ENCODE results near the gene HARS1.
"Not testable (repeated sequence)": the region's sequence is repeated elsewhere in the genome, so short reads cannot be mapped to it uniquely, and the experiment has no call there.

HARS1 gene

DNA sequence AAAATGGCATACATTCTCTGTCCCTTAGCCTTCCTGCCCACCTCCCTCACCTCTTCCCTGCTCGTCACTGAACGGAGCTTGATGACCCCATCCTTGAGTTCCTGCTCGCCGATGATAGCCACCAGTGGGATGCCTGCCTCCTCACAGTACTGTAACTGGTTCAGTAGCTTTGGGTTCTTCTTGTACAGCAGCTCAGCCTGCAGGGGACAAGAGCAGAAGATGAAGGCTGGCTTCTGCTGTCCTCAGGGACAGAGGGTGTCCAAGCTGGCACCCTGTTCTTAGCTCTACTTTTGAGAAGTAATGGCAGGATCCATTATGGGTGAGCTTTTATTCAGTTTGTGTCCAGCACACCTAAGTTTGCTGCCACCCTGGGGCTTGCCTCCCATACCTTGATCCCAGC is 16.5 kb downstream of the HARS1 start:
- DNase-seq (ENCODE audit: low spot score): no peak

DNA sequence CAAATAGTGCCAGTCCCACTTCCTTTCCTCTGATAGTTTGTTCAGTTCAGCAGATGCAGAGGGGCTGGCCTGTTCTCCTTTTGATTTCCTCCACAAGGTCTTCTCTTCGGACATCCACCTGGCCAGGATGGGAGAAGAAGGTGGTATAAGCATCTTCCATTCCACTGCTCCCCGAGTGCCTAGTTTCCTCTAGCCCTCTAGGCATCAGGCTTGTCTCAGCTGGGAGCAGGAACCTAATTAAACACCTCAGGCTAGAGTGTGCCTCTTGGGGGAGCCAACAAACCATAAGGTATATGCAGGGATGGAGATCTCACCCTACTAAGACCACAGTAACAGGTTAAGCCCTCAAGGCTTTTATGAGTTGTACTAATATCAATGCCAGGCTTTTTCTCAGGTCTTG is 17.0 kb downstream of the HARS1 start:
- DNase-seq (ENCODE audit: low spot score): peak; percentile 15

DNA sequence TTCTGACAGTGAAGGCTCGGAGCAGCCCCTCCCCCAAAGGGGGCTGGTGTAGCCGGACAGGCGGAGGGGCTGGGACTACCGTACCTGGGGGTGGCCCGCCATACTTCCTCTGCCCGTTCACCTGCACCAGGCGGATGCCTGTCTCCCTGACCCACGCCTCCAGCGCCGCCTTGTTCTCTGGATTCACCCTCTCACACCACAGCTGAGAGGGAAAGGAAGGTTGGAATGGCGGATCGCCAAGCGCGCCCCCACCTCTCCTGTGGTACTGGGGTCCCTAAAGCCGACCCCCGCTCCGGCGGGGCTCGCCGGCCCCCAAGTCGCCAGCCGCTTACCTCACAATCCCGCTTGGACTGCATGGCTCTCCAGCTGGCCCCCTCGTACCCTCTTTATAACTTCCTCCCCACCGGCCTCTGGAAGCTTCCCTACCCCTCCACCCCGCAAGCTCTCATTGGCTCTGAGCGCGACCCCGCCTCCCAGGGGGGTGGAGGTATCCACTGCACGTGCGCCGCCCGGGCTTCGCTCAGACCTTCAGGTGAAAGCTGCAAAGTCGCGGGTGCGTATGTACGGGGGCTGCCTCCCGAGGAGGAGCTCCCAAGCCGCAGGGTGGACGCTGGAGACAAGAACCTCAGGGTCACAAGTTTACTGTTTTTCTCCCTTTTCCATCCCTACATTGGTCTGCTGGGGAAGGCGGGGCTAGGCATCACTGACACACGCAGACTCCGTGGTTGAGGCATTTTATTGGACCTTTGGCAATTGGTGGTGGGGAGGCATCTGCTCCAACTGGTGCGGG is 17.8 kb downstream of the HARS1 start, which contains the start of gene DND1:
Gene DND1, minus strand, starts transcription at position 390 of the 790 bp plus-strand sequence. Its CDS starts 34 bp downstream, at position 356.
- no peak for DNase-seq (ENCODE audit: low spot score)

GRCh38 chr5:140672455-140673186 is 18.5 kb downstream of the HARS1 start:
- DNase-seq (ENCODE audit: low spot score): no peak

DNA sequence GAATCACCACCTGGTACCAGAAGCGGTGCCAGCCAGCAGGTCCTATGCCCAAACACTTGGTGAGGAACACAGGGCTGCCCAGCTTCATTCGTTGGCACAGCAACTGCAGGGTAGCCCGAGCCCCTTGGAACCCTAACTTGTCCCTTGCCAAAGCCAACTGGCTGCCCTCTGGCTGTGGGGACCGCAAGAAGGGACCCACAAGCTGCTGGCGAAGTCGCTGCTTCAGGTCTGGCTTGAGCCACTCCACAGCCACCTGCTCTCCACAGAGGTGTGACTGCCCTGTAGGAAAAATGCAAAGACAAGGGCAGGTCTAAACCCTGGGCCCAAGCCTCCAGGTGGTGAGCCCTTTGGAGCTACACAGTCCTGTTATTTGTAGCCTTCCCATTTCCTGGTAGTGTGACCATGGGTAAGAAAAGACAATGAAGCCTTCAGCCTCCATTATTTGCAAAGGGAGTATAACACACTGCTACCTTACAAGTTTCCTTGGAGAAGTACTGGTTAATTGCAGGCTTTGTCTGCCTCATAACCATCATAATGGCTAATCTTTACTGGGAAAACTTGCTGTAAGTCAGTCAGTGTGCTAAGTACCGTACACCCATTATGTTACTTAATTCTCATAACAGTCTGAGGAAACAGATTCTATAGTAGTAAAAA is 19.6 kb downstream of the HARS1 start:
- no peak for DNase-seq (ENCODE audit: low spot score)

- DNase-seq (ENCODE audit: low spot score): not testable (repeated sequence)
These were observed 20.1 kb downstream of the HARS1 start for GRCh38 chr5:140671035-140671434.

DNA sequence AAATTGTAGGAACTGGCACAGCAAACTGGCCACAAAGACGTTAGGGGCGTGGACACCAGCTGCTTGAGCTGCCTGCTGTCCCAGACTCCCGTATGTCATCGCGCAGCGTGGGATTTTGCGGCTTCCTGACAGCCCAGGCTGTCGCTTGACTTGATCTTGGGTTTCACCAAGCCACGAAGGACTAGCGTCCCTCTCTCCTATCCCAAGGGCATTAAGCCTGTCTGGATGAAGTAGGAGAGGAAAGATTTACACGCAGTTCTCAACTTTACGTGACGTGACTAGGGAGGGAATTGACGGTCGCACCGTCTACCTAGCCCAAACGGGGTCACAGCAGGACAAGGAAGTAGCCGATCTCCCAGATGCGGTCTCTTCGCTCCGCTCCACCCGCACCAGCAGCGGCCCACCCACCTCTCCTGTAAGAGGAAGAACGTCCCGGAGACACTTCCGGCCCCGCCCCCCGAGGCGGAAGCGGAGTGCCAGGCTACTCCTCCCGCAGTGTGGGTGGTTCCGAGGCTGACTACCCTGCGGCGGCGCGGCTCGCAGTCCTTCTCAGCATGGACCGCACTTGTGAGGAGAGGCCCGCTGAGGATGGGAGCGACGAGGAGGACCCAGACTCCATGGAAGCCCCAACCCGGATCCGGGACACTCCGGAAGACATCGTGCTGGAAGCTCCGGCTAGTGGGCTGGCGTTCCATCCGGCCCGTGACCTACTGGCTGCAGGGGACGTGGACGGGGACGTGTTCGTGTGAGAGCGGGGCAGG is 26.6 kb downstream of the HARS1 start, which contains the start of gene WDR55:
Gene WDR55, plus strand, starts transcription at position 546 of the 761 bp plus-strand sequence. Its CDS starts 9 bp downstream, at position 555.
- peak; percentile 96 for DNase-seq (ENCODE audit: low spot score)

- DNase-seq (ENCODE audit: low spot score): no peak
These were observed 27.2 kb downstream of the HARS1 start for GRCh38 chr5:140664030-140664358.

DNA sequence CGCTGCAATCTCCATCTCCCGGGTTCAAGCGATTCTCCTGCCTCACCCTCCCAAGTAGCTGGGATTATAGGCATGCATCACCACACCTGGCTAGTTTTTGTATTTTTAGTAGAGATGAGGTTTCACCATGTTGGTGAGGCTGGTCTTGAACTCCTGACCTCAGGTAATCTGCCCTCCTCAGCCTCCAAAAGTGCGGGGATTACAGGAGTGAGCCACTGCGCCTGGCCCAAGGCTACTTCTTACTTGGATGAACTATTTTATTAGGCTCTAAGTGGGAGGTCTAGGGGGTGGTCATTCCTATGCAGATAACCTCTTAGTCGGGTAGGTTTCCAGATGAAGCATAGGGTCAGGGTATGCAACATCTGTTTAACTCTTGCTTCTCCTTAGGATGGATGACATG is 30.8 kb downstream of the HARS1 start:
- not testable (repeated sequence) for DNase-seq (ENCODE audit: low spot score)

- no peak for DNase-seq (ENCODE audit: low spot score)
These were observed 32.3 kb downstream of the HARS1 start for GRCh38 chr5:140658870-140659269.

DNA sequence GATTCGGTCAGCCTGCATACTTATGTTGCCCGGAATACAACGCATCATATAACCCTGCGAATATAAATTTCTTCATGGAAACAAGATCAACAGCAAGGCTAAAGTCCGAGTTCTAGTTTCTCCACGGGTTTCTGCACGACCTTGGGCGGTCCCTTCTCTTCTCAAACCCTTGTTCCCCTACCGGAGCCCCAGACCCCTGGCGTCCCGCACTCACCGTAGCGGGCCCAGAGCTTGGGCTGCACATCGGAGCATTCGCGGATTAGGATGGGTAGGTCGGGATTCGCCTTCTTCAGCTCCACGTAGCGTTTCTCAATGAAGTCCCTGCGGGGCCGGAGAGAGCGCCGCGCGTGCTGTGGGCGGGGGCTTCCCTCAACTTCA is 44.1 kb downstream of the HARS1 start:
- DNase-seq (ENCODE audit: low spot score): no peak

DNA sequence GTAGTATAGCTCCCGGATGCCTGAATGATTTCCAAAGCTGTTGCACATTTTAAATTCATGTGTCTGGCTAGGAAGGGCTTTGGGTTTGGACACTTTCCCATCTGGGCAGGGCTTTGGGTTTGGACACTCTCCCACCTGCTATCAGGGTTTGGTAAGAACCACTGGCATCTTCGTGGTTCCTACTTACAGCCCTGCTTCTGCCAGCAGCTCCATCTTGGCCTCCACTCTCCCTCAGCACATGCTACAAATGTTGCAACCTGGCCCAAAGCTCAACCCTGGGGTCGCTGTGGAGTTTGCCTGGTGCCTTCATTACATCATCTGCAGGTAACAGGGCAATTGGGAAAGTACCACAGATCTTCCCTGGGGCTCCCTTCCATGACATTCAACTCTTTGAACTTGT is 48.5 kb downstream of the HARS1 start:
- no peak for DNase-seq (ENCODE audit: low spot score)

DNA sequence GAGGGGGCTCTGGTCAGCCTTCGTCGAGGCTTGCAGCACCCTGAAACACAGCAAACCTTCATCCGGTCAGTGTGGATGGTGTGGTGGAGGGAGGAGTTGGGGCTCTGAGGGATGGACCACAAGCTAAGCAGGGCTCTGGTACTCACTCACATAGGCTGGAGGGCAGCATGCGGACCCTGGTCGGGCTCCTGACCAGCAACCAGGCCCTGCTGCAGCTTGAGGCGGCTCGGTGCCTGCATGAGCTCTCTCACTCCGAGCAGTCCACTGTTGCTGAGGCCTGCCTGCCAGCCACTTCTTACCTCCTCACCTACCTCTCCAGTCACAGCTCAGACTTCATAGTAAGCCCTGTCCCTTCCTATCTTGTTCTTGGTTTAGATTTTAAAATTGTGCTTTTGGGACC is 49.5 kb downstream of the HARS1 start:
- DNase-seq (ENCODE audit: low spot score): no peak

GRCh38 chr5:140639148-140639981 is 51.8 kb downstream of the HARS1 start, which contains the start of gene TMCO6:
TSS of gene TMCO6 (plus strand) at chr5:140639451. CDS start at chr5:140639528, 77 bp downstream.
- peak; percentile 94 for DNase-seq (ENCODE audit: low spot score)

- not testable (repeated sequence) for DNase-seq (ENCODE audit: low spot score)
These were observed 52.3 kb downstream of the HARS1 start for GRCh38 chr5:140638898-140639147.

DNA sequence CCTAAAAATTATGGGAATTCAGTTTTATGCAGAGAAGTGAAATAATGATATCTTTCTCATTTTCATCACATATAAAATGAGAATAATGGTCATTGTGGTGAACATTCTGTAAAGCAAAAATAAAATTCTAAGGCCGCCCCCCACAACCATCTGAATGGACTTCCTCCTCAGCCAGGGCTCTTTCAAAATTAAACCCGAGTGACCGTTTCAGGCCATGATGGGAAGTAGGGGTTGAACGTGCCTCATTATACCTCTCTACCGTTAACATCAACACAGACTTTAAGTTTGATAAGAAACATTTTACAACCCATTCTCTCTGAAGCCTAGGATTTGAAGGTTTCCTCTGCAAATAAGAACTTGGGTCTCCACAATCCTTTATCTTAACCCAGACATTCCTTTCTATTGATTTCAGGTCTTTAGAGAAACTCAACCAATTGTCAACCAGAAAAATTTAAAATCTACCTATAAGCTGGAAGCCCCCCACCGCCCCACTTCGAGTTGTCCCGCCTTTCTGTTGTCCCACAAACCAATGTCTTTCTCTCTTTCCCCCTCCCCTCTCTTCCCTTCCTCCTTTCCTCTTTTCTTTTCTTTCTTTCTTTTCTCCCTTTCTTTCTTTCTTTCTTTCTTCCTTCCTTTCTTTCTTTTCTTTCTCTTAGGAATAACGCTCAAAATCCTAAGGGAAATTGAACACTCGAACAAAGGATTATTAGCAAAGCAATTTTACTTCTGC is 53.6 kb downstream of the HARS1 start:
- no peak for DNase-seq (ENCODE audit: low spot score)

DNA sequence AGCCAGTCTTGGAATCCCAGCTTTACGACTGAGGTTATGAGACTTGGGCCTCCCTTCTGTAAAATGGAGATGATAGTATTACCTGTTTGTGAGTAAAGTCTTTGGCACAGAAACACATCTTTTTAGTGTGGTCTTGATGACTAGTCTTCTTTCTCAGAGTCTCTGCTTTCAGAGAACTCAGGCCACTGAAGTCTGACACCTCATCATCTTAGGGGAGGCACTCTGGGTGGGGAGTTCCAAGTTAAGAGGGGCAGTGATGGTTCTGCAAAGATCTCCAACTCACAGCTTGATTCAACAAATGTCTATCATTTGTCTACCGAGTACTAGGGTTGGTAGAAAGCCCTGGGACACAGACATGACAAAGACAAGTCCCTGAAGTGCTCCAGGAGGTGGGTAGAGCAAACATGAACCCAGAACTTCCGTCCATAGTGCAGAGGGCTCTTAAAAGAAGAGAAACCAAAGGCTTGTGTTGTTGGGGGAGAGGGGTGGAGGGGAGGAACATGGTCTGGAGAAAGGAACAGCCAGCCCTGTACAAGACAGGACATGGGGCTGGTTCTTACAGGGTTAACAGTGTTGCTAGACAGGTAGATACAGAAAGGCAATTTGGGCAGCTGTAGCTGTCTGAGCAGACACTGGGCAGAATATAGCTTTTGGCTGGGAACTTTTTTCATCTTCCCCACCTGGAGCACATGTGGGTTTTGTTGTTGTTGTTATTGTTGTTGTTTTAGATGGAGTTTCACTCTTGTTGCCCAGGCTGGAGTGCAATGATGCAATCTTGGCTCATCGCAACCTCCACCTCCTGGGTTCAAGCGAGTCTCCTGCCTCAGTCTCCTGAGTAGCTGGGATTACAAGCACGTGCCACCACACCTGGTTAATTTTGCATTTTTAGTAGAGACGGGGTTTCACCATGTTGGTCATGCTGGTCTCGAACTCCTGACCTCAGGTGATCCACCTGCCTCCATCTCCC is 55.6 kb downstream of the HARS1 start:
- DNase-seq (ENCODE audit: low spot score): no peak

- no peak for DNase-seq (ENCODE audit: low spot score)
These were observed 57.1 kb downstream of the HARS1 start for GRCh38 chr5:140634103-140634502.

DNA sequence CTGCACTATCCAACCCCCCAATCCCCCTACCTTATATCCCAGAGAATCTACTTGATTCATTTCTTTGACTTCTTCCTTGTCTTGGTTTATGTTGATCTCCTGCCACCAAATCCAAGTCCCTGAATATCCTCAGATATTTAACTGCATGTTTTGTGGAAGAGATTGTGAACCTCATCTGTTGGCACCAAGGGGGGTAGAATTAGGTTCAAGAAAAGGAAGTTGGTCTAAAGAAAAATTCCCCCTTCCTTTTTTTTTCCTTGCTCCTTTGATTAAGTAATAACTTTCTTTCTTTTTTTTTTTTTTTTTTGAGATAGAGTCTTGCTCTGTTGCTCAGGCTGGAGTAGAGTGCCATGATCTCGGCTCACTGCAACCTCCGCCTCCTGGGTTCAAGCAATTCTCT is 57.7 kb downstream of the HARS1 start:
- DNase-seq (ENCODE audit: low spot score): no peak
